PFSK-1 (cell line): ENCODE measurements around the gene S100A6.

ENCODE experiments used
- POLR2AphosphoS5 ChIP-seq: IDR thresholded peaks from 2 replicates; pipeline ENCODE4 v1.6.1; 2012; ENCODE audit warnings: low read depth, mild to moderate bottlenecking, control low read depth, low read length, moderate library complexity
- TAF1 ChIP-seq: IDR thresholded peaks from 2 replicates; pipeline ENCODE4 v1.6.1; 2012; ENCODE audit warnings: low read length, control low read depth, borderline replicate concordance; ENCODE audit not compliant: insufficient read depth
- TF ChIP-seq, protein P1 (sequence below), 2 experiments: IDR thresholded peaks; 2 replicates each; pipeline versions ENCODE4 v1.6.1 to v1.8.0; 2011 to 2012; ENCODE audit warnings: low read depth in 2 of 2, low read length in 2 of 2, control low read depth in 1 of 2, inconsistent platforms in 1 of 2, mild to moderate bottlenecking in 1 of 2, moderate library complexity in 1 of 2; ENCODE audit not compliant: insufficient read depth in 1 of 2

GRCh38 chr1:153578490-153578889, 42.7 kb upstream of the S100A6 start:
- TF ChIP-seq POLR2AphosphoS5 (no peak), TAF1 (no peak)
- TF ChIP-seq, protein P1, sequence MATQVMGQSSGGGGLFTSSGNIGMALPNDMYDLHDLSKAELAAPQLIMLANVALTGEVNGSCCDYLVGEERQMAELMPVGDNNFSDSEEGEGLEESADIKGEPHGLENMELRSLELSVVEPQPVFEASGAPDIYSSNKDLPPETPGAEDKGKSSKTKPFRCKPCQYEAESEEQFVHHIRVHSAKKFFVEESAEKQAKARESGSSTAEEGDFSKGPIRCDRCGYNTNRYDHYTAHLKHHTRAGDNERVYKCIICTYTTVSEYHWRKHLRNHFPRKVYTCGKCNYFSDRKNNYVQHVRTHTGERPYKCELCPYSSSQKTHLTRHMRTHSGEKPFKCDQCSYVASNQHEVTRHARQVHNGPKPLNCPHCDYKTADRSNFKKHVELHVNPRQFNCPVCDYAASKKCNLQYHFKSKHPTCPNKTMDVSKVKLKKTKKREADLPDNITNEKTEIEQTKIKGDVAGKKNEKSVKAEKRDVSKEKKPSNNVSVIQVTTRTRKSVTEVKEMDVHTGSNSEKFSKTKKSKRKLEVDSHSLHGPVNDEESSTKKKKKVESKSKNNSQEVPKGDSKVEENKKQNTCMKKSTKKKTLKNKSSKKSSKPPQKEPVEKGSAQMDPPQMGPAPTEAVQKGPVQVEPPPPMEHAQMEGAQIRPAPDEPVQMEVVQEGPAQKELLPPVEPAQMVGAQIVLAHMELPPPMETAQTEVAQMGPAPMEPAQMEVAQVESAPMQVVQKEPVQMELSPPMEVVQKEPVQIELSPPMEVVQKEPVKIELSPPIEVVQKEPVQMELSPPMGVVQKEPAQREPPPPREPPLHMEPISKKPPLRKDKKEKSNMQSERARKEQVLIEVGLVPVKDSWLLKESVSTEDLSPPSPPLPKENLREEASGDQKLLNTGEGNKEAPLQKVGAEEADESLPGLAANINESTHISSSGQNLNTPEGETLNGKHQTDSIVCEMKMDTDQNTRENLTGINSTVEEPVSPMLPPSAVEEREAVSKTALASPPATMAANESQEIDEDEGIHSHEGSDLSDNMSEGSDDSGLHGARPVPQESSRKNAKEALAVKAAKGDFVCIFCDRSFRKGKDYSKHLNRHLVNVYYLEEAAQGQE (IDR thresholded peaks at IDR 0.05; ENCODE audit: insufficient read depth in 1 of 2, low read depth in 2 of 2, low read length in 2 of 2) = no peak
